DND-41 (cell line): ENCODE data around the gene VPS50.

Experiments
- ATAC-seq: fragments of 200-7000 bp; cut with Tn5 transposase; 3 replicates; pipeline ENCODE4 v1.9.1; 2021; ENCODE audit warnings: low read depth; ENCODE audit not compliant: insufficient read depth
- DNase-seq: peaks from one replicate; pipeline ENCODE4 v3.0.0-alpha.2; 2020
- H2AFZ ChIP-seq: 2 replicates; pipeline ENCODE4 v1.6.0; 2012; ENCODE audit warnings: low read depth, low read length
- H3K27ac ChIP-seq: 2 replicates; pipeline ENCODE4 v1.5.1; 2012; ENCODE audit warnings: low read length, inconsistent platforms
- H3K27me3 ChIP-seq: fragments of 200-600 bp; sonication (generic); 2 replicates; pipeline ENCODE4 v1.6.0; 2012; ENCODE audit warnings: low read length, mild to moderate bottlenecking, inconsistent platforms; ENCODE audit not compliant: insufficient read depth, poor library complexity
- H3K36me3 ChIP-seq: 2 replicates; pipeline ENCODE4 v1.5.1; 2012; ENCODE audit warnings: low read length, inconsistent platforms; ENCODE audit not compliant: insufficient read depth
- H3K4me1 ChIP-seq: 2 replicates; pipeline ENCODE4 v1.5.1; 2012; ENCODE audit warnings: mild to moderate bottlenecking, low read length; ENCODE audit not compliant: insufficient read depth
- H3K4me2 ChIP-seq: 2 replicates; pipeline ENCODE4 v1.6.0; 2012; ENCODE audit warnings: mild to moderate bottlenecking, moderate library complexity, low read length, inconsistent platforms; ENCODE audit not compliant: insufficient read depth
- H3K4me3 ChIP-seq, 2 experiments: fragments of 200-600 bp in 1 of 2; shearing (Covaris generic) in 1 of 2; 2 replicates each; pipeline ENCODE4 v1.5.1; 2012 to 2016; ENCODE audit warnings: inconsistent platforms in 2 of 2, low read length in 2 of 2, mild to moderate bottlenecking in 2 of 2, low read depth in 1 of 2, moderate library complexity in 1 of 2
- H3K79me2 ChIP-seq: 2 replicates; pipeline ENCODE4 v1.6.0; 2012; ENCODE audit warnings: low read length, inconsistent platforms; ENCODE audit not compliant: insufficient read depth
- H3K9ac ChIP-seq: 2 replicates; pipeline ENCODE4 v1.6.0; 2012; ENCODE audit warnings: low read depth, mild to moderate bottlenecking, inconsistent platforms, low read length, moderate library complexity
- H3K9me3 ChIP-seq: 2 replicates; pipeline ENCODE4 v1.5.1; 2012; ENCODE audit warnings: low read length, moderate library complexity, mild to moderate bottlenecking, inconsistent platforms; ENCODE audit not compliant: insufficient read depth, severe bottlenecking
- H4K20me1 ChIP-seq: 2 replicates; pipeline ENCODE4 v1.6.0; 2012; ENCODE audit warnings: low read length; ENCODE audit not compliant: insufficient read depth
- CTCF ChIP-seq: IDR thresholded peaks from 2 replicates; pipeline ENCODE4 v1.5.1; 2012; ENCODE audit warnings: borderline replicate concordance, low read length, moderate library complexity, mild to moderate bottlenecking; ENCODE audit not compliant: poor library complexity, severe bottlenecking; ENCODE audit errors: extremely low read depth
- EZH2 ChIP-seq: IDR thresholded peaks from 3 replicates; pipeline ENCODE4 v1.6.1; 2012; ENCODE audit warnings: borderline replicate concordance, low read depth, mild to moderate bottlenecking, moderate library complexity, low read length, inconsistent platforms; ENCODE audit not compliant: severe bottlenecking

VPS50 gene

GRCh38 chr7:93407239-93407638, 175.1 kb downstream of the VPS50 start:
- no peak for ATAC-seq
- Histone ChIP-seq H4K20me1 (no peaks in the 10 kb centered on the region), H3K27ac (no peak overlapping the region), H3K36me3 (no peaks in the 10 kb centered on the region), H2AFZ (no peak overlapping the region), H3K9ac (no peak overlapping the region), H3K27me3 (peaks cover 3% of the 10 kb centered on the region), H3K4me2 (no peak overlapping the region), H3K79me2 (no peaks in the 10 kb centered on the region), H3K9me3 (no peaks in the 10 kb centered on the region), H3K4me1 (no peaks in the 10 kb centered on the region), H3K4me3 (no peak overlapping the region)
- no peak for TF ChIP-seq EZH2
- TF ChIP-seq CTCF, result no peak
- no peak for DNase-seq

GRCh38 chr7:93409324-93409723, 177.2 kb downstream of the VPS50 start:
- no peaks in the 10 kb centered on the region for H3K4me1 ChIP-seq
- H3K9ac ChIP-seq, result no peak overlapping the region
- TF ChIP-seq CTCF, result no peak
- H2AFZ ChIP-seq, result no peak overlapping the region
- H3K27ac ChIP-seq, result no peak overlapping the region
- H3K79me2 ChIP-seq, result no peaks in the 10 kb centered on the region
- no peaks in the 10 kb centered on the region for H3K36me3 ChIP-seq
- H4K20me1 ChIP-seq, result no peaks in the 10 kb centered on the region
- H3K27me3 ChIP-seq, result no peaks in the 10 kb centered on the region
- H3K4me2 ChIP-seq, result no peak overlapping the region
- DNase-seq (no peak), ATAC-seq (no peak)
- no peaks in the 10 kb centered on the region for H3K9me3 ChIP-seq
- no peak overlapping the region for H3K4me3 ChIP-seq
